ENCODE measurements around the gene NOX5.

NOX5 gene

DNA sequence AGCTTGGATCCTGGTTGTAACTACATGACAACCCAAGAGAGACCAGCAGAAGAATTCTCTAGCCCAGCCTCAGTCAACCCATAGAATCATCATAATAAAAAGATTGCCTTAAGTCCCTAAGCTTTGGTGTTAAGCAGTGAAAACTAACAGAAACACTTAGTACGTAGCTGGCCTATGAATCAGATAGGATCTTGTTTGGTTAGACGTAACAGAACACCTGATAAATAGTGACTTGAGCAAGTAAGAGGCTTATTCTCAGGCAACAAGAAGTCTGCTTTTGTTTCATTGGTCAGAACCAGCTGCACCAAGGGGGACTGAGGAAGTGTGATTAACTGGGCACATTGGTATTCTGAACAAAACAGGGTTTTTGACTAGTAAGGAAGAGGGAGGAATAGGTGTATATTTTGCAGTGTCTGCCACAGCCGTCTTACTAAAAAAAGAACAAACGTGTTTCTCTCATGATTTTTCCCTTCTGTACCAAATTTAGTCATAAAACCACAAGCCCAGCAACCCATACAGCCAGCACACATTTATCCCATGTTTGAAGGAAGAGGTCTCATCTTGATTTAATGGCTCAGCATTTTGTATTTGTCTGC lies 92.6 kb downstream of the NOX5 start:
- no peak for DNase-seq (ENCODE audit: low spot score)
- TF ChIP-seq, protein P1, sequence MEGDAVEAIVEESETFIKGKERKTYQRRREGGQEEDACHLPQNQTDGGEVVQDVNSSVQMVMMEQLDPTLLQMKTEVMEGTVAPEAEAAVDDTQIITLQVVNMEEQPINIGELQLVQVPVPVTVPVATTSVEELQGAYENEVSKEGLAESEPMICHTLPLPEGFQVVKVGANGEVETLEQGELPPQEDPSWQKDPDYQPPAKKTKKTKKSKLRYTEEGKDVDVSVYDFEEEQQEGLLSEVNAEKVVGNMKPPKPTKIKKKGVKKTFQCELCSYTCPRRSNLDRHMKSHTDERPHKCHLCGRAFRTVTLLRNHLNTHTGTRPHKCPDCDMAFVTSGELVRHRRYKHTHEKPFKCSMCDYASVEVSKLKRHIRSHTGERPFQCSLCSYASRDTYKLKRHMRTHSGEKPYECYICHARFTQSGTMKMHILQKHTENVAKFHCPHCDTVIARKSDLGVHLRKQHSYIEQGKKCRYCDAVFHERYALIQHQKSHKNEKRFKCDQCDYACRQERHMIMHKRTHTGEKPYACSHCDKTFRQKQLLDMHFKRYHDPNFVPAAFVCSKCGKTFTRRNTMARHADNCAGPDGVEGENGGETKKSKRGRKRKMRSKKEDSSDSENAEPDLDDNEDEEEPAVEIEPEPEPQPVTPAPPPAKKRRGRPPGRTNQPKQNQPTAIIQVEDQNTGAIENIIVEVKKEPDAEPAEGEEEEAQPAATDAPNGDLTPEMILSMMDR (IDR thresholded peaks at IDR 0.05; ENCODE audit: extremely low read depth, missing control alignments) = no peak
